K562 (cell line): ENCODE measurements around the gene ACOT13. TPM values are rescaled to one million over a fixed set of nuclear protein-coding genes. Genes with fewer than 3 reads are reported as not detected.

Experiments
- ARID3B ChIP-seq: fragments of 250-450 bp; sonication (Bioruptor Pico); IDR thresholded peaks from 2 replicates; pipeline ENCODE4 v1.4.0; 2020; ENCODE audit warnings: borderline replicate concordance
- BDP1 ChIP-seq: IDR thresholded peaks from 3 replicates; pipeline ENCODE4 v1.6.1; 2011; ENCODE audit not compliant: insufficient read length, insufficient read depth
- CHD2 ChIP-seq: IDR thresholded peaks from 2 replicates; pipeline ENCODE4 v1.6.1; 2011; ENCODE audit warnings: low read depth, low read length
- ESRRA ChIP-seq: fragments of 450-650 bp; IDR thresholded peaks from 2 replicates; pipeline ENCODE4 v1.6.1; 2014; ENCODE audit warnings: low read depth, mild to moderate bottlenecking, moderate library complexity, borderline replicate concordance
- GABPA ChIP-seq: fragments of 200-800 bp; sonication (Bioruptor generic); conservative IDR thresholded peaks from 2 replicates; pipeline ENCODE4 v1.6.1; 2016; ENCODE audit warnings: low read depth, missing genetic modification characterization, missing compliant biosample characterization
- IRF2 ChIP-seq: sonication (generic); formaldehyde crosslinking; IDR thresholded peaks from 2 replicates; pipeline ENCODE4 v1.8.1; 2022; ENCODE audit warnings: mild to moderate bottlenecking, missing genetic modification reagents
- NCOA1 ChIP-seq: fragments of 450-650 bp; IDR thresholded peaks from 2 replicates; pipeline ENCODE4 v1.6.1; 2016; ENCODE audit warnings: low read depth
- PHF20 ChIP-seq: fragments of 450-650 bp; IDR thresholded peaks from 2 replicates; pipeline ENCODE4 v1.6.1; 2018; ENCODE audit not compliant: partially characterized antibody
- SMAD4 ChIP-seq: fragments of 250-450 bp; sonication (Bioruptor Pico); conservative IDR thresholded peaks from 2 replicates; pipeline ENCODE4 v1.8.0; 2021; ENCODE audit warnings: inconsistent platforms, mild to moderate bottlenecking, moderate library complexity
- SMARCA5 ChIP-seq: fragments of 450-650 bp; IDR thresholded peaks from 2 replicates; pipeline ENCODE4 v1.6.1; 2016
- TRIM24 ChIP-seq, 2 experiments: fragments of 450-650 bp; IDR thresholded peaks; 2 replicates each; pipeline ENCODE4 v1.6.1; 2016
- XRCC4 ChIP-seq: IDR thresholded peaks from one replicate; pipeline ENCODE4 v1.6.1; 2011; ENCODE audit not compliant: insufficient read depth, insufficient read length; ENCODE audit errors: extremely low read depth
- ZNF263 ChIP-seq: sonication (generic); formaldehyde crosslinking; IDR thresholded peaks from 2 replicates; pipeline ENCODE4 v1.8.0; 2022; ENCODE audit warnings: mild to moderate bottlenecking, missing genetic modification reagents, borderline replicate concordance
- polyA plus RNA-seq, 8 experiments: library from polyadenylated mRNA; depleted of rRNA in 4 of 8; stranded (reverse) in 5 of 8; unstranded in 3 of 8; fragments of >200 nt; fragmentation: Nextera tagmentation in 2 of 8; fragmentation: Illumina TruSeq in 1 of 8; extraction: Ambion mirVana in 2 of 8; extraction: Trizol in 1 of 8; gene quantifications; 2 replicates each; pipeline versions ENCODE4 v1.2.1 to v1.2.3, GENCODE V29; 2011 to 2014; ENCODE audit warnings: inconsistent platforms in 1 of 8, missing spikeins in 1 of 8
- total RNA-seq, 7 experiments: library from RNA; depleted of rRNA in 6 of 7; stranded (reverse); fragments of >200 nt in 6 of 7; fragmentation: Illumina TruSeq in 2 of 7; extraction: Trizol in 2 of 7; gene quantifications; 2 replicates each; pipeline versions ENCODE4 v1.2.1 to v1.2.3, GENCODE V29; 2011 to 2021; ENCODE audit warnings: low replicate concordance in 1 of 7
- TF ChIP-seq, protein P1 (sequence below): fragments of 250-450 bp; sonication (Bioruptor Pico); IDR thresholded peaks from 2 replicates; pipeline ENCODE4 v1.4.0; 2020; ENCODE audit warnings: mild to moderate bottlenecking
- TF ChIP-seq, protein P2 (sequence below), 2 experiments: fragments of 450-650 bp; IDR thresholded peaks; 2 replicates each; pipeline ENCODE4 v1.6.1; 2018; ENCODE audit warnings: mild to moderate bottlenecking in 2 of 2, low read depth in 1 of 2; ENCODE audit not compliant: partially characterized antibody in 2 of 2
- TF ChIP-seq, protein P3 (sequence below): fragments of 450-650 bp; IDR thresholded peaks from 2 replicates; pipeline ENCODE4 v1.6.1; 2016; ENCODE audit warnings: missing biosample characterization, missing genetic modification characterization

ACOT13 gene
- total and polyA plus RNA-seq, 9 of the 15 experiments (the other 6 are each of a cell fraction or from before 2014, with no cell fraction given): 14.1 to 129 (median 65.7) TPM

GRCh38 chr6:24666641-24667377 is at the start of gene ACOT13, which contains the start of gene TDP2 (continued):
- TF ChIP-seq ARID3B (CRISPR knock-in tag) (no peak), PHF20 (peak; percentile 87), ZNF263 (CRISPR knock-in tag) (0 out of 2 replicates have a peak, but pooled peaks have one; percentile 14), XRCC4 (no peak), NCOA1 (peak; percentile 98), TRIM24 (IDR thresholded peaks at IDR 0.05) (peak in 1 of 2 experiments; percentile 100; a peak in 2 of 4 replicates), IRF2 (CRISPR knock-in tag) (no peak), BDP1 (no peak), ESRRA (peak; percentile 72), GABPA (tag) (peak; percentile 92), CHD2 (peak; percentile 18; the same call in 1 of the 2 replicates), SMARCA5 (peak; percentile 40; the same call in 1 of the 2 replicates), SMAD4 (CRISPR knock-in tag) (no peak; the same call in 1 of the 2 replicates)
- TF ChIP-seq, protein P1, sequence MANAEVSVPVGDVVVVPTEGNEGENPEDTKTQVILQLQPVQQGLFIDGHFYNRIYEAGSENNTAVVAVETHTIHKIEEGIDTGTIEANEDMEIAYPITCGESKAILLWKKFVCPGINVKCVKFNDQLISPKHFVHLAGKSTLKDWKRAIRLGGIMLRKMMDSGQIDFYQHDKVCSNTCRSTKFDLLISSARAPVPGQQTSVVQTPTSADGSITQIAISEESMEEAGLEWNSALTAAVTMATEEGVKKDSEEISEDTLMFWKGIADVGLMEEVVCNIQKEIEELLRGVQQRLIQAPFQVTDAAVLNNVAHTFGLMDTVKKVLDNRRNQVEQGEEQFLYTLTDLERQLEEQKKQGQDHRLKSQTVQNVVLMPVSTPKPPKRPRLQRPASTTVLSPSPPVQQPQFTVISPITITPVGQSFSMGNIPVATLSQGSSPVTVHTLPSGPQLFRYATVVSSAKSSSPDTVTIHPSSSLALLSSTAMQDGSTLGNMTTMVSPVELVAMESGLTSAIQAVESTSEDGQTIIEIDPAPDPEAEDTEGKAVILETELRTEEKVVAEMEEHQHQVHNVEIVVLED (CRISPR knock-in tag): 0 out of 2 replicates have a peak, but pooled peaks have one; percentile 16
- TF ChIP-seq, protein P2, sequence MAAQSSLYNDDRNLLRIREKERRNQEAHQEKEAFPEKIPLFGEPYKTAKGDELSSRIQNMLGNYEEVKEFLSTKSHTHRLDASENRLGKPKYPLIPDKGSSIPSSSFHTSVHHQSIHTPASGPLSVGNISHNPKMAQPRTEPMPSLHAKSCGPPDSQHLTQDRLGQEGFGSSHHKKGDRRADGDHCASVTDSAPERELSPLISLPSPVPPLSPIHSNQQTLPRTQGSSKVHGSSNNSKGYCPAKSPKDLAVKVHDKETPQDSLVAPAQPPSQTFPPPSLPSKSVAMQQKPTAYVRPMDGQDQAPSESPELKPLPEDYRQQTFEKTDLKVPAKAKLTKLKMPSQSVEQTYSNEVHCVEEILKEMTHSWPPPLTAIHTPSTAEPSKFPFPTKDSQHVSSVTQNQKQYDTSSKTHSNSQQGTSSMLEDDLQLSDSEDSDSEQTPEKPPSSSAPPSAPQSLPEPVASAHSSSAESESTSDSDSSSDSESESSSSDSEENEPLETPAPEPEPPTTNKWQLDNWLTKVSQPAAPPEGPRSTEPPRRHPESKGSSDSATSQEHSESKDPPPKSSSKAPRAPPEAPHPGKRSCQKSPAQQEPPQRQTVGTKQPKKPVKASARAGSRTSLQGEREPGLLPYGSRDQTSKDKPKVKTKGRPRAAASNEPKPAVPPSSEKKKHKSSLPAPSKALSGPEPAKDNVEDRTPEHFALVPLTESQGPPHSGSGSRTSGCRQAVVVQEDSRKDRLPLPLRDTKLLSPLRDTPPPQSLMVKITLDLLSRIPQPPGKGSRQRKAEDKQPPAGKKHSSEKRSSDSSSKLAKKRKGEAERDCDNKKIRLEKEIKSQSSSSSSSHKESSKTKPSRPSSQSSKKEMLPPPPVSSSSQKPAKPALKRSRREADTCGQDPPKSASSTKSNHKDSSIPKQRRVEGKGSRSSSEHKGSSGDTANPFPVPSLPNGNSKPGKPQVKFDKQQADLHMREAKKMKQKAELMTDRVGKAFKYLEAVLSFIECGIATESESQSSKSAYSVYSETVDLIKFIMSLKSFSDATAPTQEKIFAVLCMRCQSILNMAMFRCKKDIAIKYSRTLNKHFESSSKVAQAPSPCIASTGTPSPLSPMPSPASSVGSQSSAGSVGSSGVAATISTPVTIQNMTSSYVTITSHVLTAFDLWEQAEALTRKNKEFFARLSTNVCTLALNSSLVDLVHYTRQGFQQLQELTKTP (IDR thresholded peaks at IDR 0.05; ENCODE audit: low read depth in 1 of 2, partially characterized antibody in 2 of 2): peak in 1 of 2 experiments; percentile 74
- TF ChIP-seq, protein P3, sequence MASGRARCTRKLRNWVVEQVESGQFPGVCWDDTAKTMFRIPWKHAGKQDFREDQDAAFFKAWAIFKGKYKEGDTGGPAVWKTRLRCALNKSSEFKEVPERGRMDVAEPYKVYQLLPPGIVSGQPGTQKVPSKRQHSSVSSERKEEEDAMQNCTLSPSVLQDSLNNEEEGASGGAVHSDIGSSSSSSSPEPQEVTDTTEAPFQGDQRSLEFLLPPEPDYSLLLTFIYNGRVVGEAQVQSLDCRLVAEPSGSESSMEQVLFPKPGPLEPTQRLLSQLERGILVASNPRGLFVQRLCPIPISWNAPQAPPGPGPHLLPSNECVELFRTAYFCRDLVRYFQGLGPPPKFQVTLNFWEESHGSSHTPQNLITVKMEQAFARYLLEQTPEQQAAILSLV (tag): 0 out of 2 replicates have a peak, but pooled peaks have one; percentile 47
